ENCODE data around the gene MVB12A.

Gene MVB12A

DNA sequence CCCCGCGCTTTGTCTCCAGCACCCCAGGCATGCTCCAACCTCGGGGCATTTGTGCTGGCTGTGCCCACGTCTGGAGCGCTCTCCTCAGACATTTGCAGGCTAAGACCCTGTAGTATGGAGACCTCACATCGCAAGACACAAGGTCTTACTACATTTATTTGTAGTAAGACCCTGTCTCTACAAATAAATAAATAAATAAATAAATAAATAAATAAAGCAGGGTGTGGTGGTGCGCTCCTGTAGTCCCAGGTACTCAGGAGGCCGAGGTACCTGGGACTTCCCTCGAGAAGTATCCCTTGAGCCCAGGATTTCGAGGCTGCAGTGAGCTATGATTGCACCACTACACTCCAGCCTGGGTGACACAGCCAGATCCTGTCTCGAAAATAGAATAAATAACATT, 36.3 kb downstream of the MVB12A start:
- TF ChIP-seq, protein P1, sequence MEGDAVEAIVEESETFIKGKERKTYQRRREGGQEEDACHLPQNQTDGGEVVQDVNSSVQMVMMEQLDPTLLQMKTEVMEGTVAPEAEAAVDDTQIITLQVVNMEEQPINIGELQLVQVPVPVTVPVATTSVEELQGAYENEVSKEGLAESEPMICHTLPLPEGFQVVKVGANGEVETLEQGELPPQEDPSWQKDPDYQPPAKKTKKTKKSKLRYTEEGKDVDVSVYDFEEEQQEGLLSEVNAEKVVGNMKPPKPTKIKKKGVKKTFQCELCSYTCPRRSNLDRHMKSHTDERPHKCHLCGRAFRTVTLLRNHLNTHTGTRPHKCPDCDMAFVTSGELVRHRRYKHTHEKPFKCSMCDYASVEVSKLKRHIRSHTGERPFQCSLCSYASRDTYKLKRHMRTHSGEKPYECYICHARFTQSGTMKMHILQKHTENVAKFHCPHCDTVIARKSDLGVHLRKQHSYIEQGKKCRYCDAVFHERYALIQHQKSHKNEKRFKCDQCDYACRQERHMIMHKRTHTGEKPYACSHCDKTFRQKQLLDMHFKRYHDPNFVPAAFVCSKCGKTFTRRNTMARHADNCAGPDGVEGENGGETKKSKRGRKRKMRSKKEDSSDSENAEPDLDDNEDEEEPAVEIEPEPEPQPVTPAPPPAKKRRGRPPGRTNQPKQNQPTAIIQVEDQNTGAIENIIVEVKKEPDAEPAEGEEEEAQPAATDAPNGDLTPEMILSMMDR (IDR thresholded peaks at IDR 0.05): no peak
- TF ChIP-seq ZFX (IDR thresholded peaks at IDR 0.05; ENCODE audit: borderline replicate concordance): no peak
- no peak overlapping the region for H3K27ac ChIP-seq

DNA sequence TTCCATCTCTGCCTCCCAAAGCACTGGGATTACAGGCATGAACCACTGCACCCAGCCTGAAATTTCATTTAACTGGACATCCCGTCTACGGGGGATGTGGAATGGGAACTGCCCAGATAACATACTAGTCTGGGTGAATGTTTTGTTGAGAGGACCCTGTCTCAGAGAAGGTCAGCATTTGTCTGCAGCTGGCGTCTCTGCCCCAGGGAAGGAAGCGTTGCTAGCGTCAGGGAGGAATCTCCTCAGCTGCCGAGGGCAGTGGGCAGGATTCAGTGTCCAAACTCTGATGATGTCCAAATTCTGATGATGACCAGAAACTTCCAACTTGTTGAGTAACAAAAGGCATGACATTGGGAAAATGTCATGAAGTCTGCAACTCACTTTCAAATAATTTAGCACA, 37.8 kb downstream of the MVB12A start:
- TF ChIP-seq ZFX (IDR thresholded peaks at IDR 0.05; ENCODE audit: borderline replicate concordance): no peak
- TF ChIP-seq, protein P1 (IDR thresholded peaks at IDR 0.05): no peak
- H3K27ac ChIP-seq: no peak overlapping the region

DNA sequence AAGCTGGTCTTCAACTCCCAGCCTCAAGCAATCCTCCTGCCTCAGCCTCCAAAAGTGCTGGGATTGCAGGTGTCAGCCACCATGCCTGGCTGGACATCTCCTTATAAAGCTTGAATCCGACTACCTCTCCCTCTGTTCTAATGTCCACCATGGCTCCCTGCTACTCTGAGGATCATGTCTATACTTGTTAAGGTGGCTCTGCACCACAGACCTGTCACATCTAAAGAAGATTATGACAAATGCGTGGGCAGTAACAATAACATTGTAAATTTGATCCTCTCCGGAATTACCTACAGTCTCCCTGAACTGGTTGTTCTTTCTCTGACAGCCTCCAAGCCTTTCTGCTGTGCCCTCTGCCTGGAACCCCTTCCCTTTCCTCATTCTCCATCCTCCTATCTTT, 39.1 kb downstream of the MVB12A start:
- TF ChIP-seq ZFX (IDR thresholded peaks at IDR 0.05; ENCODE audit: borderline replicate concordance): no peak
- TF ChIP-seq, protein P1 (IDR thresholded peaks at IDR 0.05): no peak

DNA sequence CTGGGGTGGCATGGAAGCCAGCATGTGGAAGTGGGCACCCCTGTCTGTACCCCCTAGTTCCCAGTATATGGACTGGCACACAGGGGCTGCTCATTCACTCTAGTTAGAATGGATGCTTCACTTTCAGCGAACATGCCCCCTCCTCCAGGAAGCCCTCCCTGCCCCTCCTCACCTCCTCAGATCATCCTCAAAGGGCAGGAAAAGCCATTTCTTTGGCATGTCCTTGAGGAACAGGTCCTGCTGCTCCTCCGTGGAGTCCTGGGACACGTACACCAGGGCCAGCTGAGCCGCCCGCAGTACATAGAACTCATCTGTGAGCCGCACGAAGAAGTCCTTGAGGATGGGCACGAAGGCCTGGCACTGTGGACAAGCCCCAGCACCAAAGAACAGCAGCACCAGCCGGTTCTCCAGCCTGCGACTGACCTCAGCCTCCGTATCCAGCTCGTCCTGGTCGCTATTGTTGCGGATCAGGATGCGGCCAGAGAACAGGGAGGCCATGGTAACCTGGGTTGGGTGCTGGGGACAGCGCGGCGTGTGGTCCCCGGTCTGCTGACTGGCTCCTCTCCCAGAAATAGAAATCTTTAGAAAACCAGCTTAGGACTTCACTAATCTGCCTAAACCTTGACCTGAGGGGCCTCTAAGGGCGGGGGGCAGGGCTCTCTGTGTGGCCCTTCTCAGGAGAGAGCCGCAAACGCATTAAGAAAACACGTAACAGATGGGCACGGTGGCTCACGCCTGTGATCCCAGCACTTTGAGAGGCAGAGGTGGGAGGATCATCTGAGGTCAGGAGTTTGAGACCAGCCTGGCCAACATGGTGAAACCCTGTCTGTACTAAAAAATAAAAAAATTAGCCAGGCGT, 40.8 kb downstream of the MVB12A start, which contains the start of gene NXNL1:
Gene NXNL1 (minus strand): TSS at position 555 of the 859 bp plus-strand sequence. CDS start 57 bp downstream, at position 498.
- H3K27ac ChIP-seq: no peak within 1 kb of the TSS
- no peak for TF ChIP-seq ZFX (IDR thresholded peaks at IDR 0.05; ENCODE audit: borderline replicate concordance)
- TF ChIP-seq, protein P1 (IDR thresholded peaks at IDR 0.05): no peak

More for the DNA sequence above, 39.1 kb downstream of the MVB12A start:
- no peak overlapping the region for H3K27ac ChIP-seq

DNA sequence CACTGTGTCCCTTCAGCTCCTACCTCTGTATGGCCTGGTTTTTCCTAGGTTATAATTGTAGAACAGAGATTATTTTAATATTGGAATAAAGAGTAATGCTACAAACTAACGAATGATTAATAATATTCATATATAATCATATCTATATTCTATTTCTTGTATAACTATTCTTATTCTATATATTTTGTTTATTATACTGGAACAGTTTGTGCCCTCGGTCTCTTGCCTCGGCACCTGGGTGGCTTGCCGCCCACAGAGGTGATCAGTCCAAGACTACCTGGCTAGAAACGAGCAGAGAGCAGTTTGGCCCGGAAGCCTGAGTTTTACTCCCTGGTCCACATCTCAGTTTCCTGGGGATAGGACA, 46.6 kb downstream of the MVB12A start:
- peak overlapping the region; percentile 83 for H3K27ac ChIP-seq
- TF ChIP-seq ZFX (IDR thresholded peaks at IDR 0.05; ENCODE audit: borderline replicate concordance): no peak
- TF ChIP-seq, protein P1 (IDR thresholded peaks at IDR 0.05): peak; percentile 56

DNA sequence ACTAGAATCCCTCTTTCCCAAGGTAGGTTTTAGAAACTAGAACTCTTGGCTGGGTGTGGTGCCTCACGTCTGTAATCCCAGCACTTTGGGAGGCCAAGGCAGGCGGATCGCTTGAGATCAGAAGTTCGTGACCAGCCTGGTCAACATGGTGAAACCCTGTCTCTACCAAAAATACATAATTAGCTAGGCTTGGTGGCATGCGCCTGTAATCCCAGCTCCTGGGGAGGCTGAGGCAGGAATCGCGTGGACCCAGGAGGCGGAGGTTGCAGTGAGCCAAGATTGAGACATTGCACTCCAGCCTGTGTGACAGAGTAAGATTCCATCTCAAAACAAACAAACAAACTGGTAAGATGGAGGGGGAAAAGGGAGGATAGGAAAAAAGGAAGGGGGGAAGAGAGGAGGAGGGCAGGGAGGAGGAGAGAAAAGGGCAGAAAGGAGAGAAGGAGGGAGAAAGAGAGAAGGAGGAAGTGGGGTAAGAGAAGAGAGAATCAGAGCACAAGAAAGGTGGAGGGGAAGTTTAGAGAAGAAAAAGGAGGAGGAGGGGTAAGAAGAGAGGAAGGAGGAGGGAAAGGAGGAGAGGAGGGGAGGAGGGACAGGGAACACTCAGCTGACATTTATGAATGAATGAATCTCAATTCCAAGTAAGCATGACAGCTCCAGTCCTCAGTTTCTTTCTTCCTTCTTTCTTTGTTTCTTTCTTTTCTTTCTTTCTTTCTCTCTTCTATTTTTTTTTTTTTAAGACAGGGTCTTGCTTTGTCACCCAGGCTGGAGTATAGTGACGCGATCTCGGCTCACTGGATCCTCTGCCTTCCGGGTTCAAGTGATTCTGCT, 47.8 kb downstream of the MVB12A start:
- H3K27ac ChIP-seq: peak overlapping the region; percentile 83
- TF ChIP-seq, protein P1 (IDR thresholded peaks at IDR 0.05): no peak
- no peak for TF ChIP-seq ZFX (IDR thresholded peaks at IDR 0.05; ENCODE audit: borderline replicate concordance)

All from 22Rv1 (cell line).